Suprapubic skin (tissue), 3 donors: ENCODE measurements around the gene ATP11A.

Experiments
- POLR2A ChIP-seq, 2 donors: fragments of 450-650 bp; IDR thresholded peaks; one replicate each; pipeline ENCODE4 v1.6.1; 2017; ENCODE audit warnings: antibody characterized with exemption in 2 of 2, mild to moderate bottlenecking in 2 of 2, moderate library complexity in 2 of 2
- TF ChIP-seq, protein P1 (sequence below), 2 donors: fragments of 200-600 bp in 1 of 2; fragments of 450-650 bp in 1 of 2; sonication (generic) in 1 of 2; IDR thresholded peaks; one replicate each; pipeline ENCODE4 v1.5.1; 2016 to 2019; ENCODE audit warnings: antibody characterized with exemption in 2 of 2, mild to moderate bottlenecking in 1 of 2, moderate library complexity in 1 of 2

DNA sequence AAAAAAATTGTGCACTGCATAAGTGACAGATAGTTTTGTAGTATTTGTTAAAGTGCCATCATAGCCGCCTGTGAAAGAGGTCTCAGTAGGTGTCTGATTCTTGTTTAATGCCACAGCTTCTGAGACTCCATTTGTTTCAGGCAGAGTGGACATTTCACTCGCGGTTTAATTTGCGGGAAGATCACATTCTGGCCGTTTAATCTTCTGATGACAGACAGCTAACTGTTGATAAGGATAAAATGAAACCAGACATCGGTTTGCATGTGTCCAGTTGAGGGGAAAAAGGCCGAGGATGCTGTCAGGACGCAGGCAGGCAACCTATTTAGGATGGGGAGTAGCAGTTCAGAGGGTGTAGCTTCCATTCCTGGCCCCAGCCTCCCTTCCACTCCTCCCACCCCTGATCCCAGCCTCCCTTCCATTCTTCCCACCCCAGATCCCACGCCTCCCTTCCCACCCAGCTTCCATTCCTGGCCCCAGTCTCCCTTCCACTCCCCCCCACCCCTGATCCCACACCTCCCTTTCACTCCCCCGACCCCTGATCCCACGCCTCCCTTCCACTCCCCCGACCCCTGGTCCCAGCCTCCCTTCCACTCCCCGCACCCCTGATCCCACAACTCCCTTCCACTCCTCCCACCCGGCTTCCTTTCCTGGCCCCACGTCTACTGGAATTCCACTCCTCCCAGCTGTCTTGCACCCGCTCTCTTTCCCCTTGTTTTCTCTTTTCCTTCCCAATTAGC lies 23.8 kb downstream of the ATP11A start:
- TF ChIP-seq POLR2A (IDR thresholded peaks at IDR 0.05): no peak
- TF ChIP-seq, protein P1, sequence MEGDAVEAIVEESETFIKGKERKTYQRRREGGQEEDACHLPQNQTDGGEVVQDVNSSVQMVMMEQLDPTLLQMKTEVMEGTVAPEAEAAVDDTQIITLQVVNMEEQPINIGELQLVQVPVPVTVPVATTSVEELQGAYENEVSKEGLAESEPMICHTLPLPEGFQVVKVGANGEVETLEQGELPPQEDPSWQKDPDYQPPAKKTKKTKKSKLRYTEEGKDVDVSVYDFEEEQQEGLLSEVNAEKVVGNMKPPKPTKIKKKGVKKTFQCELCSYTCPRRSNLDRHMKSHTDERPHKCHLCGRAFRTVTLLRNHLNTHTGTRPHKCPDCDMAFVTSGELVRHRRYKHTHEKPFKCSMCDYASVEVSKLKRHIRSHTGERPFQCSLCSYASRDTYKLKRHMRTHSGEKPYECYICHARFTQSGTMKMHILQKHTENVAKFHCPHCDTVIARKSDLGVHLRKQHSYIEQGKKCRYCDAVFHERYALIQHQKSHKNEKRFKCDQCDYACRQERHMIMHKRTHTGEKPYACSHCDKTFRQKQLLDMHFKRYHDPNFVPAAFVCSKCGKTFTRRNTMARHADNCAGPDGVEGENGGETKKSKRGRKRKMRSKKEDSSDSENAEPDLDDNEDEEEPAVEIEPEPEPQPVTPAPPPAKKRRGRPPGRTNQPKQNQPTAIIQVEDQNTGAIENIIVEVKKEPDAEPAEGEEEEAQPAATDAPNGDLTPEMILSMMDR (IDR thresholded peaks at IDR 0.05): no peak
